ENCODE results near the gene RELCH. TPM values are rescaled to one million over a fixed set of nuclear protein-coding genes. Genes with fewer than 3 reads are reported as not detected.

RELCH gene
- total and polyA plus RNA-seq, 8 donors: 4.9 to 85.9 (median 35.8) TPM

DNA sequence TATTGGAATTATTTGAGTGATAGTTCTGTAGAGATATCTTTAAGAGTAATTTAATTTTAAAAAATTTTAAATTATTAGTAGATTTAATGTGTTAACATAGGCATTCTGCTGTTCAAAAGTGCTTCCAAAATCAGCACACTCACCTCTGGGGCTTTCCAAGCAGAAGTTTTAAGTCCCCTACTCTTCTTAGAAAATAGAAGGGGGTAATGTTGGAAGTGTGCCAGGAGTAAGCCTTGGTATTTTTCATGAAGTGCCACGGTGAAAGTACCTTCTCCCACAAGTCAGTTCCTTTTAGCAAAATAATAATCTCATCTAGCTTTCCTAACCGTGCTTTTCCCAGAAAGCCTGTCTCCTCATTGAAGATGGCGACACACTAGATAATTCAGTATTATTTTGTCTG lies 134.1 kb downstream of the RELCH start:
- DNase-seq: no peak
- Histone ChIP-seq H3K4me1 (peaks cover 16 to 24% (median 21%) of the 10 kb centered on the region in 4 donors), H3K27me3 (peaks cover 6 to 33% (median 16%) of the 10 kb centered on the region in 3 donors), H3K9me3 (no peaks in the 10 kb centered on the region), H3K4me3 (no peak overlapping the region), H3K27ac (no peak overlapping the region), H3K36me3 (no peaks in the 10 kb centered on the region)
- WGBS, 5 donors: 44 to 67% (median 58%) methylated on average over 3 of the region's 3 CpGs
- intact Hi-C loops (cut with DNase I; ENCODE audit: low total_unique reads): no loop called here
- TF ChIP-seq EP300 (IDR thresholded peaks at IDR 0.05) (no peak), POLR2AphosphoS5 (IDR thresholded peaks at IDR 0.05) (no peak), POLR2A (IDR thresholded peaks at IDR 0.05) (no peak)
- TF ChIP-seq, protein P1, sequence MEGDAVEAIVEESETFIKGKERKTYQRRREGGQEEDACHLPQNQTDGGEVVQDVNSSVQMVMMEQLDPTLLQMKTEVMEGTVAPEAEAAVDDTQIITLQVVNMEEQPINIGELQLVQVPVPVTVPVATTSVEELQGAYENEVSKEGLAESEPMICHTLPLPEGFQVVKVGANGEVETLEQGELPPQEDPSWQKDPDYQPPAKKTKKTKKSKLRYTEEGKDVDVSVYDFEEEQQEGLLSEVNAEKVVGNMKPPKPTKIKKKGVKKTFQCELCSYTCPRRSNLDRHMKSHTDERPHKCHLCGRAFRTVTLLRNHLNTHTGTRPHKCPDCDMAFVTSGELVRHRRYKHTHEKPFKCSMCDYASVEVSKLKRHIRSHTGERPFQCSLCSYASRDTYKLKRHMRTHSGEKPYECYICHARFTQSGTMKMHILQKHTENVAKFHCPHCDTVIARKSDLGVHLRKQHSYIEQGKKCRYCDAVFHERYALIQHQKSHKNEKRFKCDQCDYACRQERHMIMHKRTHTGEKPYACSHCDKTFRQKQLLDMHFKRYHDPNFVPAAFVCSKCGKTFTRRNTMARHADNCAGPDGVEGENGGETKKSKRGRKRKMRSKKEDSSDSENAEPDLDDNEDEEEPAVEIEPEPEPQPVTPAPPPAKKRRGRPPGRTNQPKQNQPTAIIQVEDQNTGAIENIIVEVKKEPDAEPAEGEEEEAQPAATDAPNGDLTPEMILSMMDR (IDR thresholded peaks at IDR 0.05): no peak

- H3K27me3 ChIP-seq: peaks cover 6 to 57% (median 31%) of the 10 kb centered on the region in 3 donors
- no peak for DNase-seq
- no peaks in the 10 kb centered on the region for H3K9me3 ChIP-seq
- intact Hi-C loops (cut with DNase I; ENCODE audit: low total_unique reads): no loop called here
- H3K36me3 ChIP-seq: no peaks in the 10 kb centered on the region
- 15 to 31% (median 20%) methylated on average over 6 of the region's 6 CpGs for WGBS, 5 donors
- TF ChIP-seq POLR2AphosphoS5 (IDR thresholded peaks at IDR 0.05): no peak
- TF ChIP-seq POLR2A (IDR thresholded peaks at IDR 0.05): no peak
- TF ChIP-seq, protein P1 (IDR thresholded peaks at IDR 0.05): no peak
- no peak for TF ChIP-seq EP300 (IDR thresholded peaks at IDR 0.05)
- peaks cover 27 to 49% (median 40%) of the 10 kb centered on the region in 4 donors for H3K4me1 ChIP-seq
- peak overlapping the region in 2 of 5 donors; percentile 4 to 61 for H3K27ac ChIP-seq
- no peak overlapping the region for H3K4me3 ChIP-seq
Measured at GRCh38 chr18:62323483-62324180, 136.6 kb downstream of the RELCH start.

DNA sequence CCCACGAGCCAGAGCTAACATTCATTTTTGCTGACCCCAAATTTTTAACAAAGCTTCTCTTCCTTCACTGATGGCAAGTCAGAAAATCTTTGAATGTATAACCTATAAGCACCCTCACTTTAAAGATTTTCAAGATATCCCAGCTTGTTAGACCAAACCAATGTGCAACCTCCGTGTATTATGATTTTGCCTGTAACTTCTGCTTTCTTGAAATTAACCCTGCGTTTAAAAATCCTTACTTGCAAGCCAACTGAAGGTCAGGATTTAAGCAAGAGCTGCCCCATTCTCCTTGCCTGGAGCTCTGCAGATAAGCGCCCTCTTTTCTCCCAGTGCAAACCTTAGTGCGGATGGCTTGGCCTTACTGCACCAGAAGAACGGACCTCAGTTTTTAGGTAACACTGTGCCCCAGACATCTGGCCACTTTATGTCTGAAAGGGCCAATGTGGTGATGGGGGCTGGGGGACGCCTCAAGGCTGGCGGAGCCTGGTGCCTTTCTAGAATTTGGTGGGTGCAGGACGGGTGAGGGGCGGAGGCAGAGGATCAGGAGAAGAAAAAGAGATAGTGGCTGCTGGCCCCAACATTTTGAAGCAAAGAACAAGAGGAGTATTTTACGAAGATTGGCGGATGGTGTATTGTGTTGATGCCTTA lies 137.2 kb downstream of the RELCH start:
- Histone ChIP-seq H3K4me1 (peaks cover 33 to 55% (median 44%) of the 10 kb centered on the region in 4 donors), H3K9me3 (no peaks in the 10 kb centered on the region), H3K27me3 (peaks cover 6 to 62% (median 31%) of the 10 kb centered on the region in 3 donors), H3K36me3 (no peaks in the 10 kb centered on the region), H3K27ac (peak overlapping the region in 3 of 5 donors; percentile 4 to 61 (median 11)), H3K4me3 (peak overlapping the region; percentile 47 to 71 (median 60))
- 25 to 40% (median 26%) methylated on average over 12 of the region's 12 CpGs for WGBS, 5 donors
- intact Hi-C loops (cut with DNase I; ENCODE audit: low total_unique reads): no loop called here
- peak in 1 of 2 donors; percentile 18 for DNase-seq
- TF ChIP-seq POLR2AphosphoS5 (IDR thresholded peaks at IDR 0.05) (no peak), EP300 (IDR thresholded peaks at IDR 0.05) (no peak), POLR2A (IDR thresholded peaks at IDR 0.05) (no peak)
- TF ChIP-seq, protein P1 (IDR thresholded peaks at IDR 0.05): no peak

DNA sequence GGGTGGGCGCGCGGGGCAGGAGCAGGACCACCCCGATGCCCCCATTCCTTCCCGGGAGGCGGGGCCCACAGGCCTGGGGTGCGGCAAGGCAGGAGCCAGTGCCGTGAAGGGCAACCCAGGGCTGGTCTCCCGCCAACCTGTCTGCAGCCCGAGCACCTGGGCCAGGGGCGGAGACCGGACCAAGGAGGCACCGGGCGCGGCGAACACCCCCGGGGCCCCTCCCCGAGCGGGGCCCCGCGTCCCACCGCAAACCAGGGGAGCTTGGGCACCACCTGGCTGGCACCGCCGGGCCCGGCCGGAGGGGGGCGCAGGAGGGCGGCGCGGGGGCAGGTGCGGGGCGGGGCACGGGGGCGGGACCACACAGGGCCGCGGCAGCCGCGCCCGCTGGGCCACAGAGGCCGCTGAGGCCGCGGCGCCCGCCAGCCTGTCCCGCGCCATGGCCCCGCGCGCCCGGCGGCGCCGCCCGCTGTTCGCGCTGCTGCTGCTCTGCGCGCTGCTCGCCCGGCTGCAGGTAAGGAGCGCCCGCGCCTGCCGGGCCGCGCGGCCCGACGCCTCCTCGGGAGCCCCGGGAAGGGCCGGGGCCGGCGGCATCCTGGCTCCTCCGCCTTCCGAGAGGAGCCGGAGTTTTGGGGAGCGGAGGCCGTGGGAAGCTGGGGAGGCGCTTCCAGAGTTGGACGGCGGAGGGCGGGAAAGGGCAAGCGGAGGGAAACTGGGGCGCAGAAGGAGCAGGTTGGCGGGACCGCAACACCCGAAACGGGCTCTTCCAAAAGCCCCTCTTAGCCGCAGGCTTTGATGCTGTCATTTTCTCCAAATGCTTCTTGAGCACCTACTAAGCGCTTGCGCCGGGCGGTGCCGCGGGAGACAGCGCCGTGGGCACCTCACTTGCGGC lies 138.1 kb downstream of the RELCH start, which contains the start of gene TNFRSF11A:
Gene TNFRSF11A, plus strand, starts transcription at position 394 of the 889 bp plus-strand sequence. Its CDS starts 43 bp downstream, at position 437.
- peak; percentile 77 to 84 for DNase-seq
- Histone ChIP-seq H3K4me1 (peaks cover 40 to 62% (median 53%) of the 10 kb centered on the region in 4 donors), H3K27me3 (peaks cover 6 to 66% (median 31%) of the 10 kb centered on the region in 3 donors), H3K36me3 (no peaks in the 10 kb centered on the region), H3K9me3 (no peaks in the 10 kb centered on the region), H3K4me3 (peak within 1 kb of the TSS; percentile 47 to 71 (median 60)), H3K27ac (peak within 1 kb of the TSS; percentile 16 to 63 (median 42))
- intact Hi-C loops (cut with DNase I; ENCODE audit: low total_unique reads): no loop called here
- TF ChIP-seq, protein P1 (IDR thresholded peaks at IDR 0.05): peak in 4 of 7 experiments; percentile 14 to 67 (median 19)
- TF ChIP-seq POLR2A (IDR thresholded peaks at IDR 0.05): no peak
- 1 to 3% (median 2%) methylated on average over 24 to 99 of the region's 99 CpGs for WGBS, 5 donors

All from stomach (tissue), 9 donors.